Measurements from ENCODE around the gene TEKT2. TPM values are rescaled to one million over a fixed set of nuclear protein-coding genes. Genes with fewer than 3 reads are reported as not detected.

The TEKT2 gene
- total RNA-seq, 1 experiment from 2014 or later: 0.20 TPM

GRCh38 chr1:36108314-36108713 lies 24.4 kb downstream of the TEKT2 start:
- H3K79me2 ChIP-seq (ENCODE audit: insufficient read depth, low read length): no peaks in the 10 kb centered on the region
- no peak overlapping the region for H3K4me2 ChIP-seq (ENCODE audit: insufficient read depth, insufficient read length, low read length)
- no peak for DNase-seq
- no peak overlapping the region for H2BK120ac ChIP-seq (ENCODE audit: low read depth, low read length, poor library complexity, severe bottlenecking)
- H3K4me3 Mint-ChIP-seq: no peak overlapping the region
- H3K56ac ChIP-seq (ENCODE audit: insufficient read length, low read depth, low read length): no peak overlapping the region
- H3K9me3 ChIP-seq (ENCODE audit: control insufficient read depth, low read depth, low read length): no peaks in the 10 kb centered on the region
- H3K79me1 ChIP-seq (ENCODE audit: insufficient read depth, low read depth, low read length, poor library complexity, severe bottlenecking): no peaks in the 10 kb centered on the region
- H2BK5ac ChIP-seq (ENCODE audit: insufficient read length, low read length): no peak overlapping the region
- no peak overlapping the region for H3K27ac ChIP-seq (ENCODE audit: insufficient read length, low read depth, low read length)
- no peak overlapping the region for H2BK15ac ChIP-seq (ENCODE audit: low read depth, low read length)
- H3K14ac ChIP-seq (ENCODE audit: insufficient read depth, low read length): no peak overlapping the region
- no peaks in the 10 kb centered on the region; a peak in 1 of 7 replicates for H3K36me3 Mint-ChIP-seq (ENCODE audit: insufficient read depth in 1 of 3, low read depth in 3 of 3)
- H4K91ac ChIP-seq (ENCODE audit: insufficient read length, low read depth, low read length): no peak overlapping the region
- H3K9me3 Mint-ChIP-seq: no peaks in the 10 kb centered on the region
- no CpG with 5 or more reads among the region's 14 CpGs for WGBS (ENCODE audit: extremely low coverage, insufficient read length, low lambda C conversion rate)
- peak overlapping the region in 1 of 3 experiments; percentile 61; a peak in 1 of 7 replicates for H3K27ac Mint-ChIP-seq
- no peak overlapping the region for H3K4ac ChIP-seq (ENCODE audit: low read depth, low read length)
- H3K4me1 Mint-ChIP-seq: peaks cover 0 to 2% of the 10 kb centered on the region in 2 experiments; a peak in 2 of 4 replicates
- H3T11ph ChIP-seq (ENCODE audit: low read length): no peak overlapping the region
- H3K23me2 ChIP-seq (ENCODE audit: insufficient read length, low read depth, low read length, poor library complexity, severe bottlenecking): no peaks in the 10 kb centered on the region
- no peak for TF ChIP-seq CTCF (conservative IDR thresholded peaks at IDR 0.05)
- H2BK20ac ChIP-seq (ENCODE audit: low read depth, low read length, poor library complexity, severe bottlenecking): no peak overlapping the region
- no peak overlapping the region for H3K23ac ChIP-seq (ENCODE audit: insufficient read length, low read depth, low read length)
- H3K4me1 ChIP-seq (ENCODE audit: insufficient read depth, low read length): no peaks in the 10 kb centered on the region
- no peaks in the 10 kb centered on the region; the same call in none of the 2 replicates for H3K27me3 Mint-ChIP-seq (ENCODE audit: low read depth)
- no peak overlapping the region for H2AFZ ChIP-seq (ENCODE audit: low read length)
- no peak overlapping the region for H4K5ac ChIP-seq (ENCODE audit: insufficient read length, low read depth, low read length)
- H3K27me3 ChIP-seq (ENCODE audit: insufficient read depth, low read length): no peaks in the 10 kb centered on the region
- no peak overlapping the region for H2AK5ac ChIP-seq (ENCODE audit: insufficient read length, low read length)
- no peak overlapping the region for H3K9ac ChIP-seq (ENCODE audit: extremely low read depth, insufficient read length, low read length)
- no peaks in the 10 kb centered on the region for H4K20me1 ChIP-seq (ENCODE audit: control insufficient read depth, insufficient read depth, insufficient read length)
- no peak overlapping the region for H3K18ac ChIP-seq (ENCODE audit: insufficient read length, low read depth, low read length)
- H4K8ac ChIP-seq (replicated peaks; ENCODE audit: insufficient read length, low read depth, low read length): no peak overlapping the region
- H2BK12ac ChIP-seq (ENCODE audit: insufficient read length, low read depth, low read length): no peak overlapping the region

Data from H9 (cell line).